Measurements from ENCODE around the gene FARP1.

The FARP1 gene

GRCh38 chr13:98201189-98201588, 58.3 kb downstream of the FARP1 start:
- DNase-seq (ENCODE audit: low spot score) = no peak

DNA sequence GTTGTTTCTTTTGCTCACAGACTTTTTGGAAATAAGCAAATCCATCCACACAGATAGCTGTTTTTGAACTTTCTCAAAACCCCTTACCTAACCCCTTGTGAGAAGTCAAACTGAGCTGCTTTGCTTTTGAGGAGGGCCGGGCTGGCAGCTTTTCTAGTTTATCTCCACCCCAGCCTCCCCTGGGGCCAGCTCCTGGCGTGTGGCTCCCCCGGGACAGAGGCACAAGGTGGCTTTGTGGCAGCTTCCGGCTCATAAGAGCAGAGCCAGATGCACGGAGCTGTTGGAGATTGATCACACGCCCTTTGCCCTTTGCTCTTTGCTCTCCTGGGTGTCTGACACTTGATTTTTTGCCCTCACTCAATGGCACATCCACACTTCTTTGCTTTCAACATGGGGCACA, 59.1 kb downstream of the FARP1 start:
- DNase-seq (ENCODE audit: low spot score) = no peak

GRCh38 chr13:98203646-98204326, 60.9 kb downstream of the FARP1 start:
- DNase-seq (ENCODE audit: low spot score) = no peak

- DNase-seq (ENCODE audit: low spot score) = no peak
Observed at GRCh38 chr13:98204546-98204945, 61.7 kb downstream of the FARP1 start.

- DNase-seq (ENCODE audit: low spot score) = no peak
Observed at GRCh38 chr13:98206946-98207345, 64.1 kb downstream of the FARP1 start.

GRCh38 chr13:98207416-98207815, 64.5 kb downstream of the FARP1 start:
- no peak for DNase-seq (ENCODE audit: low spot score)

DNA sequence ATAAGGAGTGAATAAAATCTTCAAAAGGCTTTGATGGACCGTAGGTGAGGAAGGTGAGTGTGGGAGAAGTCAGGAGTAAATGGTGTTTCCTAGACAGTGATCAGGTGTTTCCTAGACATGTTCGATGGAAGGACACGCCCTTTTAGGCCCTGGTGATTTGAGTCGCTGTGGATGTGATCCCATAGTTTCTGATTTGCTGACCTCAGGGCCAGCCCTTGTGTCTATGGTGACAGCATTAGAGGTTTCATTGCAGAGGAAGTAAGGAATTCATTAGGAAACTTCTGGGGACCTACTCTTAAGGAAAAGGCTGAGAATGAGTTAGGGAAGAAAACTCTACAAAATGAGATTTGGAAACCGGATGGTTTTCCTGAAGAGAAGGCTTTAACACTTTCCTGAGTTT, 65.7 kb downstream of the FARP1 start:
- DNase-seq (ENCODE audit: low spot score) = no peak

DNA sequence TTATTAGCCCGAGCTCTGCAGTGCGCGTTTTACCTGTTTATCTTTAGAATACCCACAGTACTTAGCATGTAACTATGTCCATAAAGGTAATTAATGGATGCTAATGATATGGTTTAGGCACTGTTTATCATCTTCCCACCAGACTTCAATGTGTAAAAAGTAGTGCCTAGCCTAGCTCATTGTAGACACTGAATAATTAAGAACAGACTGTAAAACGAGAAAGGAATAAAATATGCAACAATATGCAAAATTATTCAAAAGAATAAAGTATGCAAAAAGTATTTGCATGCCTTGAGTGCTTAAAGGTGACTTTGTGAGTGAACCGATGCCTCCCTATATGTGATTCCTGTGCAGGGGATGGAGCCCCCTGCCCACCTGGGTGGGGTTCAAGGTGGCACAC, 69.9 kb downstream of the FARP1 start:
- no peak for DNase-seq (ENCODE audit: low spot score)

DNA sequence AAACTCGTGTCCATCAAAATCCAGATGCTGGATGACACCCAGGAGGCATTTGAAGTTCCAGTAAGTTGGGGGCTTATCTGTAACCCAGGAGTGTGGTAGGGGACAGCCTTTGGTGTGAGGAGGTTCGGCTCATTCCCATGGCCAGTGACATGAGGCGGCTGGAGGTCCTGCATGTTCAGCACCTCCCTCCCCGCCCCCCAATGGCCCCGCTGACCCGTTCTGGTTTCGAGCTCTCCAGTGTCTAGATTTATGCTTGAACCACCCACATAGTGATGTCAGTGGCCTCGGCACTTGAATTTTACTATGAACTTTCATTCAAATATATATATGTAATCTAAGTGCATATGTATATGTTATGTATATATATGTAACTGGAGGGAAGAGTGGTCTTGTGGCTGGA, 70.5 kb downstream of the FARP1 start:
- DNase-seq (ENCODE audit: low spot score) = no peak

DNA sequence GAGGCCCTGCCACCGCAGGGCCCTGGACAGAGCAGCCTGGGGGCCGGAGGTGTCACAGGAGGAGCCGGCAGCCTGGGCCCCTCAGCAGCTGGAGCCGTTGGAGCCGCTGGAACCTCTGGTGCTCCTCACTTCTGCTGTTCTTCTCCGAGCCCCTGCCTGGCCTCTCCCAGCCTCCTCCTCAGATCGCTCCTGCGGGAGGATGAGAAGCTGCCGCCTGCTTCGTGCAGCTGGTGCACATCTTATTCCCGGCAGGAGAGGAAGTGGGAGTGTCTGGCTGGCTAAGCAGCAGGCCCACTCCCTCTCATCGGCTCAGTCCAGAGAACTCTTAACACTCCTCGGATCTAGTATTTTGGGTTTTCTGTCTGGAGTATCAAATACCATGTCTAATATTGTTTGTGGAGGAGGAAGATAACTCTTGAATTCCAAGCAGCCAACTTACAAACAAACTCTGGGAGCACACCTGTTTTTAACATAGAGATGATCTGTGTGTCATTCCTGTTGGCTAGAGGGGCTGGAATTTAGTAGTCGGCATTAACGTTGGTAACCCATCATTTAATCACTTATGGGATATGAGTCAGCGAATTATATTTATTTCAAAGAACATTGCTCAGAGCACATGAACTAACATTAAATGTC, 71.2 kb downstream of the FARP1 start:
- no peak for DNase-seq (ENCODE audit: low spot score)

DNA sequence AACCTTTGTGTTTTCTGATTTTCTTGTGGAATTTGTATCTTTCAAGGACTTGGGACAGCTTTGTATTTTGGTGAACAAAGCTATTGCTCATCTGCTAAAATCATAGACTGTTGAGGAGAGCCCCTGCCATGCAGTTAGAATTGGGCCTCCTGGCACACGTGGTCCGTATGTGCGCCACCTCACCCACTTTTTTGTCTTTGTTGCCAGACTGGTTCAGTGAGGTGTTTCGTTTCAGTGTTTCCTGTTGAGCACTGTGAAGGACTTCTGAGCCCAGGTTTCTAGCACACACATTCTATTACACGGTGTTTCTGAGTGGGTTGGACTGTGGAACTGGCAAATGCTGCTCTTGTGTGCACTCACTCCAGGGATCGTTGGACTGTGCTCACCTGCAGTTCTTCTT, 71.8 kb downstream of the FARP1 start:
- DNase-seq (ENCODE audit: low spot score) = no peak

DNA sequence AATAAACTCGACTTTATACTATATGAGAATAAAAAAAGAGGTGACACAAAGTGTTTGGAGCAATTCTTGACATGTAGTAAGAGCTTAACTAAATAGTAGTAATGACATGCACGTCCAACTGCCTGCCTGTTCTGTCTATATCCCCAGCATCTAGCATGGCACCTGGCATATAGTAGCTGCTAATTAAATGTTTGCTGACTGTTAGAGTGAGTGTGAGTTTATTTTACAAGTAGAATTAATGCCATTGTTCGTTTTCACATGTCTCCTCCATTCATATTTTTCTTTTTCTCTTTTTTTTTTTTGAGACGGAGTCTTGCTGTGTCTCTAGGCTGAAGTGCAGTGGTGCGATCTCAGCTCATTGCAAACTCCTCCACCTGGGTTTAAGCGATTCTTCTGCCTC, 72.6 kb downstream of the FARP1 start:
- no peak for DNase-seq (ENCODE audit: low spot score)

DNA sequence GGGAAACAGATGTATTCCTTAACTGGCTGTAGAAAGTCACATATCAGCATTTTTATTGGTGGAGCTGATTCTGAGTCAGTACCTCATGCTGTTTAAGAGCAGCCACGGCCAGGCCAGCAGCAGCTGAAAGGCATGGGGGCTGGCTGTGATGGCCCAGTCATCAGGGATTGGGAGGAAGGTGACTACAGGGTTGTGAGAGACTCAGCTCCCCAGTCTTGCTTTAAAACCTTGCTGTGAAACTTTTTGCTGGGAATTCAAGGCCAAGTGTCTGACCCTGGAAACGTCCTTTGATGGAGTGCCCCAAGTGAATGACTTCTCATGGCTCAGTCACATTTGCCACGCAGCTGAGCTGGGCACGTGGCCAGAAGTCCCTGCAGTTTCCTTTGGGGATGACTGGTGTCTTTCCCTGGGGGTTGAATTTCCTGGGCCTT, 73.3 kb downstream of the FARP1 start:
- DNase-seq (ENCODE audit: low spot score) = no peak

DNA sequence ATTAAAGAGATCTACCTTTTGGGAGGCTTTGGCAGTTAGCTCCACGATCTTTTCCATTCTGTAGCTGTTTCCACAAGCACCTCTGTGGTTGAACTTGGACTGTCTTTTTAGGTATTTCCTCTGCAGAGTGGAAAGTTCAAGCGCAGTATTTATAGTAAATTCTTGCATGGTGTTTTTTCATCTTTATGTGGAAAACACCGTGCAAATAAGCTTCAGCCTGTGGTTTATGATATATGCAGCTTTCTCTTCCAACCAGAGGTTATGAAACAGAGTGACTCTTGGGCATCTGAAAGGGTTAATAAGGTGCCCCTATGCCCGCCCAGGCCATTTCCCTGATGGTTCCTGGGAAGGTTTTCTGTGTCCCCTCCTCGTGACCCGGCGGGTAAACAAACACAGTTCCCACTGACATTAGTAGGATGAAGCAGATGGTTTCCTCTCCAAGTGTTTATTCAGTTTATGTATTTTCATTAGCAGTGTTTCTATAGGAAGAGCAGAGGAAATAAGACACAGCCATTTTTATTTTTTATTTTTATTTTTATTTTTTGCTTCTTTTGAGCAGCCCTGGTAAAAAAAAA, 73.9 kb downstream of the FARP1 start:
- DNase-seq (ENCODE audit: low spot score) = no peak

- DNase-seq (ENCODE audit: low spot score) = no peak
Observed at GRCh38 chr13:98217597-98217996, 74.7 kb downstream of the FARP1 start.

DNA sequence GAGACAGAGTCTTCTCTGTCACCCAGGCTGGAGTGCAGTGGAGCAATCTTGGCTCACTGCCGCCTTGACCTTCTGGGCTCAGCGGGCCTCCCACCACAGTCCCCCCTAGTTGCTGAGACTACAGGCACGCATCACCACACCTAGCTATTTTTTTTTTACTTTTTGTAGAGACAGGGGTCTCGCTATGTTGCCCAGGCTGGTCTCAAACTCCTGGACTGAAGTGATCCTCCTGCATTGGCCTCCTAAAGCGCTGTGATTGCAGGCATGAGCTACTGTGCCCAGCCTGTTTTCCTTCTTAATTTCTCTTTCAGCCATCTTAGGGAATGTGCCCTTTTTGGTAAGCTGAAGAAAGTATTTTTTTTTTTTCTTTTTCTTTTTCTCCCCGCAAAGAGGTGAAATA, 76.8 kb downstream of the FARP1 start:
- DNase-seq (ENCODE audit: low spot score) = no peak

- no peak for DNase-seq (ENCODE audit: low spot score)
Observed at GRCh38 chr13:98220271-98220791, 77.4 kb downstream of the FARP1 start.

GRCh38 chr13:98221234-98221633, 78.3 kb downstream of the FARP1 start:
- no peak for DNase-seq (ENCODE audit: low spot score)

- no peak for DNase-seq (ENCODE audit: low spot score)
Observed at GRCh38 chr13:98222081-98222554, 79.2 kb downstream of the FARP1 start.

- DNase-seq (ENCODE audit: low spot score) = no peak
Observed at GRCh38 chr13:98222816-98223215, 79.9 kb downstream of the FARP1 start.

DNA sequence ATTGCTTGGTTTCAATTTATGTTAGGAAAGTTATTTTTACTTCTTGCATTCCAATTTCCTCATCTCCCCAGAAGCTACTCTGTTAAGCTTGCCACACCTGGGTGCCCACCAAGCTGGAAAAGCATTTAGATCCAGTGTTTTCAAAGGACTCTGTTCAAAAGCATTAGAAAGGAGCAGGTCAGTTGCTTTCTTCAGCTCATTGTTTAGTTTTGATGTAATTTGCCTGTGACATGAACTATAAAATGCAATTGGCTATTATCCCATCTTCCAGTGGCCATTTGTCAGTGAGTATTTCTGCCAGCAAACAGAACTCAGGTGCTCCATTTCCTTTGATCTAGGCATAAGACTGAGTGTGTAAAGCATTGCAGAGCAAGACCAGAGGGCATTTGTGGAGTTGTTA, 80.8 kb downstream of the FARP1 start:
- DNase-seq (ENCODE audit: low spot score) = peak; percentile 9

GRCh38 chr13:98224557-98224956, 81.7 kb downstream of the FARP1 start:
- no peak for DNase-seq (ENCODE audit: low spot score)

Measured in cerebellar cortex (tissue), 1 donor.